ENCODE results near the gene CFAP410. TPM values are rescaled to one million over a fixed set of nuclear protein-coding genes. Genes with fewer than 3 reads are reported as not detected.

CFAP410 gene
- total RNA-seq, 6 donors from 2014 or later, result 34.4 to 85.9 (median 48.4) TPM

GRCh38 chr21:44356636-44357035 lies 17.4 kb upstream of the CFAP410 start:
- H3K4me3 ChIP-seq, result no peak overlapping the region
- H3K36me3 ChIP-seq, result no peaks in the 10 kb centered on the region
- no peaks in the 10 kb centered on the region for H3K27me3 ChIP-seq
- ATAC-seq (ENCODE audit: low FRiP score in 2 of 2), result no peak
- H3K27ac ChIP-seq, result no peak overlapping the region
- WGBS, 2 donors, result 84 to 85% methylated on average over 6 of the region's 6 CpGs
- peaks cover 0 to 22% (median 19%) of the 10 kb centered on the region in 4 donors for H3K4me1 ChIP-seq
- DNase-seq, result no peak
- TF ChIP-seq POLR2AphosphoS5 (IDR thresholded peaks at IDR 0.05) (no peak), EP300 (IDR thresholded peaks at IDR 0.05) (no peak)
- H3K9me3 ChIP-seq, result no peaks in the 10 kb centered on the region

GRCh38 chr21:44356160-44356559 lies 17.0 kb upstream of the CFAP410 start:
- Histone ChIP-seq H3K27ac (no peak overlapping the region), H3K27me3 (peaks cover 0 to 3% (median under 1%) of the 10 kb centered on the region in 4 donors), H3K4me1 (peaks cover 0 to 27% (median 19%) of the 10 kb centered on the region in 4 donors), H3K4me3 (no peak overlapping the region), H3K36me3 (no peaks in the 10 kb centered on the region), H3K9me3 (no peaks in the 10 kb centered on the region)
- no peak for TF ChIP-seq POLR2A (IDR thresholded peaks at IDR 0.05)
- no peak for TF ChIP-seq EP300 (IDR thresholded peaks at IDR 0.05)
- TF ChIP-seq, protein P1, sequence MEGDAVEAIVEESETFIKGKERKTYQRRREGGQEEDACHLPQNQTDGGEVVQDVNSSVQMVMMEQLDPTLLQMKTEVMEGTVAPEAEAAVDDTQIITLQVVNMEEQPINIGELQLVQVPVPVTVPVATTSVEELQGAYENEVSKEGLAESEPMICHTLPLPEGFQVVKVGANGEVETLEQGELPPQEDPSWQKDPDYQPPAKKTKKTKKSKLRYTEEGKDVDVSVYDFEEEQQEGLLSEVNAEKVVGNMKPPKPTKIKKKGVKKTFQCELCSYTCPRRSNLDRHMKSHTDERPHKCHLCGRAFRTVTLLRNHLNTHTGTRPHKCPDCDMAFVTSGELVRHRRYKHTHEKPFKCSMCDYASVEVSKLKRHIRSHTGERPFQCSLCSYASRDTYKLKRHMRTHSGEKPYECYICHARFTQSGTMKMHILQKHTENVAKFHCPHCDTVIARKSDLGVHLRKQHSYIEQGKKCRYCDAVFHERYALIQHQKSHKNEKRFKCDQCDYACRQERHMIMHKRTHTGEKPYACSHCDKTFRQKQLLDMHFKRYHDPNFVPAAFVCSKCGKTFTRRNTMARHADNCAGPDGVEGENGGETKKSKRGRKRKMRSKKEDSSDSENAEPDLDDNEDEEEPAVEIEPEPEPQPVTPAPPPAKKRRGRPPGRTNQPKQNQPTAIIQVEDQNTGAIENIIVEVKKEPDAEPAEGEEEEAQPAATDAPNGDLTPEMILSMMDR (IDR thresholded peaks at IDR 0.05), result no peak
- no peak for TF ChIP-seq POLR2AphosphoS5 (IDR thresholded peaks at IDR 0.05)
- no peak for ATAC-seq (ENCODE audit: low FRiP score in 2 of 2)
- DNase-seq, result no peak
- 88 to 91% methylated on average over 11 of the region's 11 CpGs for WGBS, 2 donors

- Histone ChIP-seq H3K27ac (peak overlapping the region; percentile 29 to 86 (median 78)), H3K9me3 (no peaks in the 10 kb centered on the region), H3K4me1 (peaks cover 2 to 38% (median 20%) of the 10 kb centered on the region in 4 donors), H3K4me3 (peak overlapping the region in 2 of 4 donors; percentile 25 to 38), H3K36me3 (no peaks in the 10 kb centered on the region), H3K27me3 (peaks cover 0 to 12% (median 6%) of the 10 kb centered on the region in 4 donors)
- WGBS, 2 donors, result 67 to 71% methylated on average over 19 to 21 of the region's 24 CpGs
- no peak for DNase-seq
- TF ChIP-seq POLR2AphosphoS5 (IDR thresholded peaks at IDR 0.05) (no peak), POLR2A (IDR thresholded peaks at IDR 0.05) (no peak), EP300 (IDR thresholded peaks at IDR 0.05) (no peak)
- TF ChIP-seq, protein P1 (IDR thresholded peaks at IDR 0.05), result no peak
- ATAC-seq (ENCODE audit: low FRiP score in 2 of 2), result no peak
Observed at GRCh38 chr21:44354775-44355771, 15.9 kb upstream of the CFAP410 start.

DNA sequence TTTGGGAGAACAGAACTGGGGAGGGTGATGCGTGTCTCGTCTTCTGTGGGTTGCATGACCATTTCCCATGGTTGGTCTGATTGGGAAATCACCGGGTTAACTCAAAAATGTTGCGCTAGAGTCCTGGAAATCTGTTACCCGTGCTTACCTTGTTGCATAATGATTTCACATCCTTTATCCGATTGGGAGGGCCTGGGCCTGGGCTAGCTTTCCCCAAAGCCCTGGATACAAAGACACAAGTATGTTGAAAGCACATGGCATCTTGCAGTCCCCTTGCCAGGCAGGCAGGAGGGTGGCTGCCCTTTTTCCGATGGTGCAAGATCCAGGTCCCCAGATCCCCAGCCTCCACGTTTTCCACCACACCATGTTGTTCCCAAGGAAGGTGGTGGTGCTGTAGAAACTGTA lies 14.8 kb upstream of the CFAP410 start:
- Histone ChIP-seq H3K4me3 (peak overlapping the region in 3 of 4 donors; percentile 21 to 38 (median 25)), H3K9me3 (no peaks in the 10 kb centered on the region), H3K36me3 (no peaks in the 10 kb centered on the region), H3K4me1 (peaks cover 4 to 46% (median 23%) of the 10 kb centered on the region in 4 donors), H3K27me3 (peaks cover 0 to 20% (median 10%) of the 10 kb centered on the region in 4 donors), H3K27ac (peak overlapping the region; percentile 76 to 86 (median 78))
- ATAC-seq (ENCODE audit: low FRiP score in 2 of 2) (peak in 1 of 2 donors; percentile 31), DNase-seq (peak in 1 of 2 donors; percentile 37)
- TF ChIP-seq POLR2AphosphoS5 (IDR thresholded peaks at IDR 0.05), result no peak
- TF ChIP-seq POLR2A (IDR thresholded peaks at IDR 0.05), result no peak
- TF ChIP-seq, protein P1 (IDR thresholded peaks at IDR 0.05), result no peak
- no peak for TF ChIP-seq EP300 (IDR thresholded peaks at IDR 0.05)
- 57 to 63% methylated on average over 8 of the region's 8 CpGs for WGBS, 2 donors

Measured in upper lobe of left lung (tissue), 6 donors.